H1 (cell line): ENCODE data around the gene DGKH. TPM values are rescaled to one million over a fixed set of nuclear protein-coding genes. Genes with fewer than 3 reads are reported as not detected.

Experiments
- CREB1 ChIP-seq: IDR thresholded peaks from 2 replicates; pipeline ENCODE4 v1.6.1; 2012; ENCODE audit warnings: inconsistent platforms
- EP300 ChIP-seq, 2 experiments: IDR thresholded peaks; 1 replicate in 1 of 2; 2 replicates in 1 of 2; pipeline ENCODE4 v1.6.1; 2011 to 2012; ENCODE audit warnings: low read depth in 2 of 2, low read length in 2 of 2, mild to moderate bottlenecking in 2 of 2, borderline replicate concordance in 1 of 2, inconsistent platforms in 1 of 2, moderate library complexity in 1 of 2
- HDAC6 ChIP-seq: IDR thresholded peaks from one replicate; pipeline ENCODE4 v1.7.1; 2012; ENCODE audit warnings: low read depth, mild to moderate bottlenecking, inconsistent platforms, low read length, moderate library complexity
- NANOG ChIP-seq: IDR thresholded peaks from 2 replicates; pipeline ENCODE4 v1.6.1; 2011; ENCODE audit warnings: low read length, low read depth, mild to moderate bottlenecking, inconsistent platforms; ENCODE audit not compliant: insufficient read depth, poor library complexity, severe bottlenecking
- RFX5 ChIP-seq: IDR thresholded peaks from 2 replicates; pipeline ENCODE4 v1.6.1; 2011; ENCODE audit warnings: low read depth, low read length, improper control_type of control experiment, borderline replicate concordance
- YY1 ChIP-seq: IDR thresholded peaks from 2 replicates; pipeline ENCODE4 v1.6.1; 2011; ENCODE audit warnings: low read depth, mild to moderate bottlenecking, low read length
- polyA plus RNA-seq, 7 experiments: library from polyadenylated mRNA; depleted of rRNA in 3 of 7; stranded (reverse) in 5 of 7; unstranded in 2 of 7; fragments of >200 nt in 5 of 7; fragments of 200-250 nt in 2 of 7; gene quantifications; 1 replicate in 5 of 7; 2 replicates in 1 of 7; 4 replicates in 1 of 7; pipeline versions ENCODE4 v1.2.1 to v1.2.3, GENCODE V29; 2011 to 2013; ENCODE audit warnings: missing spikeins in 2 of 7, mixed read lengths in 2 of 7
- total RNA-seq: library from RNA; stranded (reverse); fragmentation: NEBNext Ultra II Directional; extraction: Animal tissue kit (Norgen Biotek cat#: 25700); gene quantifications from 2 replicates; pipeline ENCODE4 v1.2.1, GENCODE V29; 2021
- TF ChIP-seq, protein P1 (sequence below): fragments of 300-600 bp; sonication (generic); IDR thresholded peaks from 2 replicates; pipeline ENCODE4 v1.7.1; 2012; ENCODE audit warnings: low read length, moderate library complexity, mild to moderate bottlenecking, inconsistent platforms; ENCODE audit not compliant: insufficient replicate concordance

DGKH gene
- total and polyA plus RNA-seq, 2 of the 8 experiments (the other 6 are each of a cell fraction or from before 2014, with no cell fraction given): 2.1 to 7.9 TPM

- TF ChIP-seq, protein P1, sequence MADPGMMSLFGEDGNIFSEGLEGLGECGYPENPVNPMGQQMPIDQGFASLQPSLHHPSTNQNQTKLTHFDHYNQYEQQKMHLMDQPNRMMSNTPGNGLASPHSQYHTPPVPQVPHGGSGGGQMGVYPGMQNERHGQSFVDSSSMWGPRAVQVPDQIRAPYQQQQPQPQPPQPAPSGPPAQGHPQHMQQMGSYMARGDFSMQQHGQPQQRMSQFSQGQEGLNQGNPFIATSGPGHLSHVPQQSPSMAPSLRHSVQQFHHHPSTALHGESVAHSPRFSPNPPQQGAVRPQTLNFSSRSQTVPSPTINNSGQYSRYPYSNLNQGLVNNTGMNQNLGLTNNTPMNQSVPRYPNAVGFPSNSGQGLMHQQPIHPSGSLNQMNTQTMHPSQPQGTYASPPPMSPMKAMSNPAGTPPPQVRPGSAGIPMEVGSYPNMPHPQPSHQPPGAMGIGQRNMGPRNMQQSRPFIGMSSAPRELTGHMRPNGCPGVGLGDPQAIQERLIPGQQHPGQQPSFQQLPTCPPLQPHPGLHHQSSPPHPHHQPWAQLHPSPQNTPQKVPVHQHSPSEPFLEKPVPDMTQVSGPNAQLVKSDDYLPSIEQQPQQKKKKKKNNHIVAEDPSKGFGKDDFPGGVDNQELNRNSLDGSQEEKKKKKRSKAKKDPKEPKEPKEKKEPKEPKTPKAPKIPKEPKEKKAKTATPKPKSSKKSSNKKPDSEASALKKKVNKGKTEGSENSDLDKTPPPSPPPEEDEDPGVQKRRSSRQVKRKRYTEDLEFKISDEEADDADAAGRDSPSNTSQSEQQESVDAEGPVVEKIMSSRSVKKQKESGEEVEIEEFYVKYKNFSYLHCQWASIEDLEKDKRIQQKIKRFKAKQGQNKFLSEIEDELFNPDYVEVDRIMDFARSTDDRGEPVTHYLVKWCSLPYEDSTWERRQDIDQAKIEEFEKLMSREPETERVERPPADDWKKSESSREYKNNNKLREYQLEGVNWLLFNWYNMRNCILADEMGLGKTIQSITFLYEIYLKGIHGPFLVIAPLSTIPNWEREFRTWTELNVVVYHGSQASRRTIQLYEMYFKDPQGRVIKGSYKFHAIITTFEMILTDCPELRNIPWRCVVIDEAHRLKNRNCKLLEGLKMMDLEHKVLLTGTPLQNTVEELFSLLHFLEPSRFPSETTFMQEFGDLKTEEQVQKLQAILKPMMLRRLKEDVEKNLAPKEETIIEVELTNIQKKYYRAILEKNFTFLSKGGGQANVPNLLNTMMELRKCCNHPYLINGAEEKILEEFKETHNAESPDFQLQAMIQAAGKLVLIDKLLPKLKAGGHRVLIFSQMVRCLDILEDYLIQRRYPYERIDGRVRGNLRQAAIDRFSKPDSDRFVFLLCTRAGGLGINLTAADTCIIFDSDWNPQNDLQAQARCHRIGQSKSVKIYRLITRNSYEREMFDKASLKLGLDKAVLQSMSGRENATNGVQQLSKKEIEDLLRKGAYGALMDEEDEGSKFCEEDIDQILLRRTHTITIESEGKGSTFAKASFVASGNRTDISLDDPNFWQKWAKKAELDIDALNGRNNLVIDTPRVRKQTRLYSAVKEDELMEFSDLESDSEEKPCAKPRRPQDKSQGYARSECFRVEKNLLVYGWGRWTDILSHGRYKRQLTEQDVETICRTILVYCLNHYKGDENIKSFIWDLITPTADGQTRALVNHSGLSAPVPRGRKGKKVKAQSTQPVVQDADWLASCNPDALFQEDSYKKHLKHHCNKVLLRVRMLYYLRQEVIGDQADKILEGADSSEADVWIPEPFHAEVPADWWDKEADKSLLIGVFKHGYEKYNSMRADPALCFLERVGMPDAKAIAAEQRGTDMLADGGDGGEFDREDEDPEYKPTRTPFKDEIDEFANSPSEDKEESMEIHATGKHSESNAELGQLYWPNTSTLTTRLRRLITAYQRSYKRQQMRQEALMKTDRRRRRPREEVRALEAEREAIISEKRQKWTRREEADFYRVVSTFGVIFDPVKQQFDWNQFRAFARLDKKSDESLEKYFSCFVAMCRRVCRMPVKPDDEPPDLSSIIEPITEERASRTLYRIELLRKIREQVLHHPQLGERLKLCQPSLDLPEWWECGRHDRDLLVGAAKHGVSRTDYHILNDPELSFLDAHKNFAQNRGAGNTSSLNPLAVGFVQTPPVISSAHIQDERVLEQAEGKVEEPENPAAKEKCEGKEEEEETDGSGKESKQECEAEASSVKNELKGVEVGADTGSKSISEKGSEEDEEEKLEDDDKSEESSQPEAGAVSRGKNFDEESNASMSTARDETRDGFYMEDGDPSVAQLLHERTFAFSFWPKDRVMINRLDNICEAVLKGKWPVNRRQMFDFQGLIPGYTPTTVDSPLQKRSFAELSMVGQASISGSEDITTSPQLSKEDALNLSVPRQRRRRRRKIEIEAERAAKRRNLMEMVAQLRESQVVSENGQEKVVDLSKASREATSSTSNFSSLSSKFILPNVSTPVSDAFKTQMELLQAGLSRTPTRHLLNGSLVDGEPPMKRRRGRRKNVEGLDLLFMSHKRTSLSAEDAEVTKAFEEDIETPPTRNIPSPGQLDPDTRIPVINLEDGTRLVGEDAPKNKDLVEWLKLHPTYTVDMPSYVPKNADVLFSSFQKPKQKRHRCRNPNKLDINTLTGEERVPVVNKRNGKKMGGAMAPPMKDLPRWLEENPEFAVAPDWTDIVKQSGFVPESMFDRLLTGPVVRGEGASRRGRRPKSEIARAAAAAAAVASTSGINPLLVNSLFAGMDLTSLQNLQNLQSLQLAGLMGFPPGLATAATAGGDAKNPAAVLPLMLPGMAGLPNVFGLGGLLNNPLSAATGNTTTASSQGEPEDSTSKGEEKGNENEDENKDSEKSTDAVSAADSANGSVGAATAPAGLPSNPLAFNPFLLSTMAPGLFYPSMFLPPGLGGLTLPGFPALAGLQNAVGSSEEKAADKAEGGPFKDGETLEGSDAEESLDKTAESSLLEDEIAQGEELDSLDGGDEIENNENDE: no peak
- TF ChIP-seq HDAC6 (no peak), NANOG (no peak), CREB1 (no peak), RFX5 (no peak), EP300 (IDR thresholded peaks at IDR 0.05; ENCODE audit: borderline replicate concordance in 1 of 2, low read depth in 2 of 2, low read length in 2 of 2) (no peak), YY1 (no peak)
- TF ChIP-seq, all 59 proteins: peak for 0
Observed at GRCh38 chr13:42073683-42074082, 25.2 kb downstream of the DGKH start (continued).
